K562 (cell line): ENCODE data around the gene TMEM132D. TPM values are rescaled to one million over a fixed set of nuclear protein-coding genes. Genes with fewer than 3 reads are reported as not detected.
A peak's percentile ranks its signal among the peaks of the same experiment; 100 is the strongest.

ENCODE experiments used
- ARNT ChIP-seq, 2 experiments: fragments of 450-650 bp; IDR thresholded peaks; 2 replicates each; pipeline ENCODE4 v1.6.1; 2016; ENCODE audit warnings: mild to moderate bottlenecking in 1 of 2
- ASH1L ChIP-seq: fragments of 450-650 bp; IDR thresholded peaks from 2 replicates; pipeline ENCODE4 v1.6.1; 2018; ENCODE audit warnings: borderline replicate concordance, mild to moderate bottlenecking, low read depth; ENCODE audit not compliant: partially characterized antibody
- JUND ChIP-seq, 2 experiments: IDR thresholded peaks; 2 replicates in 1 of 2; 3 replicates in 1 of 2; pipeline ENCODE4 v1.6.1; 2011; ENCODE audit warnings: borderline replicate concordance in 2 of 2, low read depth in 2 of 2, low read length in 2 of 2, improper control_type of control experiment in 1 of 2, missing biosample characterization in 1 of 2, missing genetic modification characterization in 1 of 2, missing genetic modification reagents in 1 of 2
- KDM5B ChIP-seq: fragments of 200-600 bp; sonication (generic); IDR thresholded peaks from 2 replicates; pipeline ENCODE4 v1.6.1; 2012; ENCODE audit warnings: low read depth, mild to moderate bottlenecking, moderate library complexity, low read length, control low read depth, inconsistent platforms; ENCODE audit not compliant: insufficient replicate concordance
- NR2C2 ChIP-seq, 2 experiments: fragments of 200-800 bp in 1 of 2; sonication (Bioruptor generic) in 1 of 2; sonication (generic) in 1 of 2; formaldehyde crosslinking in 1 of 2; IDR thresholded peaks; 2 replicates each; pipeline versions ENCODE4 v1.6.1 to v1.8.0; 2016 to 2022; ENCODE audit warnings: mild to moderate bottlenecking in 1 of 2, missing compliant biosample characterization in 1 of 2, missing genetic modification characterization in 1 of 2, missing genetic modification reagents in 1 of 2
- NR3C1 ChIP-seq: sonication (generic); formaldehyde crosslinking; IDR thresholded peaks from 2 replicates; pipeline ENCODE4 v1.8.1; 2022; ENCODE audit warnings: missing genetic modification reagents
- OTX1 ChIP-seq: fragments of 450-650 bp; formaldehyde crosslinking; IDR thresholded peaks from 2 replicates; pipeline ENCODE4 v1.4.0; 2022; ENCODE audit warnings: mild to moderate bottlenecking
- PML ChIP-seq: IDR thresholded peaks from 2 replicates; pipeline ENCODE4 v1.6.1; 2012; ENCODE audit warnings: low read length, inconsistent platforms
- SAFB2 ChIP-seq: fragments of 200-400 bp; formaldehyde crosslinking; IDR thresholded peaks from 2 replicates; pipeline ENCODE4 v1.6.1; 2018; ENCODE audit warnings: borderline replicate concordance, low read length, low read depth, moderate library complexity; ENCODE audit not compliant: severe bottlenecking
- SMAD4 ChIP-seq: fragments of 250-450 bp; sonication (Bioruptor Pico); conservative IDR thresholded peaks from 2 replicates; pipeline ENCODE4 v1.8.0; 2021; ENCODE audit warnings: inconsistent platforms, mild to moderate bottlenecking, moderate library complexity
- SMARCC2 ChIP-seq: fragments of 450-650 bp; IDR thresholded peaks from 2 replicates; pipeline ENCODE4 v1.6.1; 2017; ENCODE audit warnings: antibody characterized with exemption, moderate library complexity, mild to moderate bottlenecking, low read depth
- SREBF1 ChIP-seq: fragments of 150-350 bp; IDR thresholded peaks from 2 replicates; pipeline ENCODE4 v1.6.1; 2014; ENCODE audit warnings: antibody characterized with exemption, low read depth, low read length, borderline replicate concordance
- ZEB2 ChIP-seq: fragments of 450-650 bp; IDR thresholded peaks from 2 replicates; pipeline ENCODE4 v1.6.1; 2016
- ZNF232 ChIP-seq: sonication (generic); formaldehyde crosslinking; IDR thresholded peaks from 2 replicates; pipeline ENCODE4 v1.8.0; 2022; ENCODE audit warnings: mild to moderate bottlenecking, missing genetic modification reagents
- ZNF644 ChIP-seq: fragments of 200-800 bp; sonication (Bioruptor generic); IDR thresholded peaks from 2 replicates; pipeline ENCODE4 v1.6.1; 2016; ENCODE audit warnings: low read depth, missing genetic modification characterization, missing compliant biosample characterization
- ZNF75A ChIP-seq: fragments of 450-650 bp; formaldehyde crosslinking; IDR thresholded peaks from 2 replicates; pipeline ENCODE4 v1.4.0; 2020; ENCODE audit warnings: mild to moderate bottlenecking
- ZSCAN32 ChIP-seq: fragments of 450-650 bp; formaldehyde crosslinking; IDR thresholded peaks from 2 replicates; pipeline ENCODE4 v1.4.0; 2020; ENCODE audit warnings: mild to moderate bottlenecking, moderate library complexity
- polyA plus RNA-seq, 8 experiments: library from polyadenylated mRNA; depleted of rRNA in 4 of 8; stranded (reverse) in 5 of 8; unstranded in 3 of 8; fragments of >200 nt; fragmentation: Nextera tagmentation in 2 of 8; fragmentation: Illumina TruSeq in 1 of 8; extraction: Ambion mirVana in 2 of 8; extraction: Trizol in 1 of 8; gene quantifications; 2 replicates each; pipeline versions ENCODE4 v1.2.1 to v1.2.3, GENCODE V29; 2011 to 2014; ENCODE audit warnings: inconsistent platforms in 1 of 8, missing spikeins in 1 of 8
- total RNA-seq, 7 experiments: library from RNA; depleted of rRNA in 6 of 7; stranded (reverse); fragments of >200 nt in 6 of 7; fragmentation: Illumina TruSeq in 2 of 7; extraction: Trizol in 2 of 7; gene quantifications; 2 replicates each; pipeline versions ENCODE4 v1.2.1 to v1.2.3, GENCODE V29; 2011 to 2021; ENCODE audit warnings: low replicate concordance in 1 of 7
- TF ChIP-seq, protein P1 (sequence below): IDR thresholded peaks from 2 replicates; pipeline ENCODE4 v1.6.1; 2014; ENCODE audit warnings: antibody characterized with exemption
- TF ChIP-seq, protein P2 (sequence below): fragments of 450-650 bp; IDR thresholded peaks from 2 replicates; pipeline ENCODE4 v1.6.1; 2016; ENCODE audit warnings: low read depth

Gene TMEM132D
- total and polyA plus RNA-seq, 9 of the 15 experiments (the other 6 are each of a cell fraction or from before 2014, with no cell fraction given) = not detected

DNA sequence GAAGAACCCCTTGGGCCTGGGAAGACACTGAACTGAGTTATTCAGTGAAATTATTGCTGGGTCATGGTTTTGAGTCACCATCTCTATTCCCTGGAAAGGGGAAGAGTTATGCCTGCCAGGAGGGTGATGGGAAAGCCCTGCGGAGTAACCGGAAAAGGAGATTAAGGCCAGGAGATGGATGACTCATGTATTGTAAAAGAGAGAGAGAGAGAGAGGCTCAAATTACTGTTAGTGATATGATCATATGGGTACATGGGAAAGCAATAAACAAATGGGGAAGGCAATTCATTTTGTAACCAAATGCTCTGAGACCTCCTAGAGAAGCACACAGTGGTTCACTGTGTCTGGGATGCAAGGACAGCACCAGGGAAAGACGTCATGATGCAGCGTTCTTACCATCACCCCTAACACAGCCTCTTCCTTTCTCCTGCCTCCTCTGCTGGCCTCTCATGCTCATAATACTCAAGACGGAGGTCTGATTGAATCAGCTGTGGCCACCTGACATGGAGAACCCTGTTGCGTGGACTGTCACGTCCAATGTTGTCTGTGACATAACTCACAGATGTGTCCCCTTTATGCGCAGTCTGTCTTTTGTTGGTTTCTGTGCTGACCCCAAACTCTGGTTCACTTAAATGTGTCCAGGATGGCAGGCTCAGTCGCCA is 243.7 kb downstream of the TMEM132D start (continued):
- TF ChIP-seq ZNF644 (tag) (peak; percentile 74; the same call in 1 of the 2 replicates), PML (no peak), SAFB2 (no peak), ZNF232 (CRISPR knock-in tag) (no peak), OTX1 (CRISPR knock-in tag) (no peak), JUND (IDR thresholded peaks at IDR 0.05; ENCODE audit: borderline replicate concordance, low read depth, low read length) (peak; percentile 98), JUND (tag; IDR thresholded peaks at IDR 0.05; ENCODE audit: borderline replicate concordance, low read depth, low read length) (peak; percentile 99), SREBF1 (no peak), NR3C1 (CRISPR knock-in tag) (no peak), ASH1L (no peak), NR2C2 (CRISPR knock-in tag; IDR thresholded peaks at IDR 0.05) (no peak), NR2C2 (tag; IDR thresholded peaks at IDR 0.05) (0 out of 2 replicates have a peak, but pooled peaks have one; percentile 33), ZSCAN32 (CRISPR knock-in tag) (no peak), KDM5B (no peak), SMARCC2 (peak; percentile 70; the same call in 1 of the 2 replicates), ZEB2 (peak; percentile 63; the same call in 1 of the 2 replicates), ARNT (IDR thresholded peaks at IDR 0.05) (peak in 1 of 2 experiments; percentile 60; a peak in 1 of 4 replicates), ZNF75A (CRISPR knock-in tag) (no peak), SMAD4 (CRISPR knock-in tag) (0 out of 2 replicates have a peak, but pooled peaks have one; percentile 24)
- TF ChIP-seq, protein P1, sequence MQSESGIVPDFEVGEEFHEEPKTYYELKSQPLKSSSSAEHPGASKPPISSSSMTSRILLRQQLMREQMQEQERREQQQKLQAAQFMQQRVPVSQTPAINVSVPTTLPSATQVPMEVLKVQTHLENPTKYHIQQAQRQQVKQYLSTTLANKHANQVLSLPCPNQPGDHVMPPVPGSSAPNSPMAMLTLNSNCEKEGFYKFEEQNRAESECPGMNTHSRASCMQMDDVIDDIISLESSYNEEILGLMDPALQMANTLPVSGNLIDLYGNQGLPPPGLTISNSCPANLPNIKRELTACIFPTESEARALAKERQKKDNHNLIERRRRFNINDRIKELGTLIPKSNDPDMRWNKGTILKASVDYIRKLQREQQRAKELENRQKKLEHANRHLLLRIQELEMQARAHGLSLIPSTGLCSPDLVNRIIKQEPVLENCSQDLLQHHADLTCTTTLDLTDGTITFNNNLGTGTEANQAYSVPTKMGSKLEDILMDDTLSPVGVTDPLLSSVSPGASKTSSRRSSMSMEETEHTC = no peak
- TF ChIP-seq, protein P2, sequence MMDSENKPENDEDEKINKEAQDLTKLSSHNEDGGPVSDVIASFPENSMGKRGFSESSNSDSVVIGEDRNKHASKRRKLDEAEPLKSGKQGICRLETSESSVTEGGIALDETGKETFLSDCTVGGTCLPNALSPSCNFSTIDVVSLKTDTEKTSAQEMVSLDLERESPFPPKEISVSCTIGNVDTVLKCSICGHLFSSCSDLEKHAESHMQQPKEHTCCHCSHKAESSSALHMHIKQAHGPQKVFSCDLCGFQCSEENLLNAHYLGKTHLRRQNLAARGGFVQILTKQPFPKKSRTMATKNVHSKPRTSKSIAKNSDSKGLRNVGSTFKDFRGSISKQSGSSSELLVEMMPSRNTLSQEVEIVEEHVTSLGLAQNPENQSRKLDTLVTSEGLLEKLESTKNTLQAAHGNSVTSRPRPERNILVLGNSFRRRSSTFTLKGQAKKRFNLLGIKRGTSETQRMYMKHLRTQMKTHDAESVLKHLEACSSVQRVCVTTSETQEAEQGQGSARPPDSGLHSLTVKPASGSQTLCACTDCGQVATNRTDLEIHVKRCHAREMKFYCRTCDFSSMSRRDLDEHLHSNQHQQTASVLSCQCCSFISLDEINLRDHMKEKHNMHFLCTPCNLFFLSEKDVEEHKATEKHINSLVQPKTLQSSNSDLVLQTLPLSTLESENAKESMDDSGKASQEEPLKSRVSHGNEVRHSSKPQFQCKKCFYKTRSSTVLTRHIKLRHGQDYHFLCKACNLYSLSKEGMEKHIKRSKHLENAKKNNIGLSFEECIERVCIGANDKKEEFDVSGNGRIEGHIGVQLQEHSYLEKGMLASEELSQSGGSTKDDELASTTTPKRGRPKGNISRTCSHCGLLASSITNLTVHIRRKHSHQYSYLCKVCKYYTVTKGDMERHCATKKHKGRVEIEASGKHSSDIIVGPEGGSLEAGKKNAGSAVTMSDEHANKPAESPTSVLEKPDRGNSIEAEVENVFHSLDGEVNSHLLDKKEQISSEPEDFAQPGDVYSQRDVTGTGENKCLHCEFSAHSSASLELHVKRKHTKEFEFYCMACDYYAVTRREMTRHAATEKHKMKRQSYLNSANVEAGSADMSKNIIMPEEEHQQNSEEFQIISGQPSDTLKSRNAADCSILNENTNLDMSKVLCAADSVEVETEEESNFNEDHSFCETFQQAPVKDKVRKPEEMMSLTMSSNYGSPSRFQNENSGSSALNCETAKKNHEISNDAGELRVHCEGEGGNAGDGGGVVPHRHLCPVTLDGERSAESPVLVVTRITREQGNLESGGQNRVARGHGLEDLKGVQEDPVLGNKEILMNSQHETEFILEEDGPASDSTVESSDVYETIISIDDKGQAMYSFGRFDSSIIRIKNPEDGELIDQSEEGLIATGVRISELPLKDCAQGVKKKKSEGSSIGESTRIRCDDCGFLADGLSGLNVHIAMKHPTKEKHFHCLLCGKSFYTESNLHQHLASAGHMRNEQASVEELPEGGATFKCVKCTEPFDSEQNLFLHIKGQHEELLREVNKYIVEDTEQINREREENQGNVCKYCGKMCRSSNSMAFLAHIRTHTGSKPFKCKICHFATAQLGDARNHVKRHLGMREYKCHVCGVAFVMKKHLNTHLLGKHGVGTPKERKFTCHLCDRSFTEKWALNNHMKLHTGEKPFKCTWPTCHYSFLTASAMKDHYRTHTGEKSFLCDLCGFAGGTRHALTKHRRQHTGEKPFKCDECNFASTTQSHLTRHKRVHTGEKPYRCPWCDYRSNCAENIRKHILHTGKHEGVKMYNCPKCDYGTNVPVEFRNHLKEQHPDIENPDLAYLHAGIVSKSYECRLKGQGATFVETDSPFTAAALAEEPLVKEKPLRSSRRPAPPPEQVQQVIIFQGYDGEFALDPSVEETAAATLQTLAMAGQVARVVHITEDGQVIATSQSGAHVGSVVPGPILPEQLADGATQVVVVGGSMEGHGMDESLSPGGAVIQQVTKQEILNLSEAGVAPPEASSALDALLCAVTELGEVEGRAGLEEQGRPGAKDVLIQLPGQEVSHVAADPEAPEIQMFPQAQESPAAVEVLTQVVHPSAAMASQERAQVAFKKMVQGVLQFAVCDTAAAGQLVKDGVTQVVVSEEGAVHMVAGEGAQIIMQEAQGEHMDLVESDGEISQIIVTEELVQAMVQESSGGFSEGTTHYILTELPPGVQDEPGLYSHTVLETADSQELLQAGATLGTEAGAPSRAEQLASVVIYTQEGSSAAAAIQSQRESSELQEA = no peak
